B cell (primary cell): ENCODE data around the gene ANTXR1.

ENCODE experiments used
- EZH2 ChIP-seq: IDR thresholded peaks from 2 replicates; pipeline ENCODE4 v1.6.1; 2012; ENCODE audit warnings: borderline replicate concordance, low read depth, mild to moderate bottlenecking, moderate library complexity, low read length; ENCODE audit not compliant: insufficient read depth, poor library complexity, severe bottlenecking
- TF ChIP-seq, protein P1 (sequence below): fragments of 200-600 bp; IDR thresholded peaks from one replicate; pipeline ENCODE4 v1.8.0; 2022; ENCODE audit warnings: antibody characterized with exemption, mild to moderate bottlenecking

GRCh38 chr2:69018678-69019095 is 5.7 kb downstream of the ANTXR1 start:
- TF ChIP-seq, protein P1, sequence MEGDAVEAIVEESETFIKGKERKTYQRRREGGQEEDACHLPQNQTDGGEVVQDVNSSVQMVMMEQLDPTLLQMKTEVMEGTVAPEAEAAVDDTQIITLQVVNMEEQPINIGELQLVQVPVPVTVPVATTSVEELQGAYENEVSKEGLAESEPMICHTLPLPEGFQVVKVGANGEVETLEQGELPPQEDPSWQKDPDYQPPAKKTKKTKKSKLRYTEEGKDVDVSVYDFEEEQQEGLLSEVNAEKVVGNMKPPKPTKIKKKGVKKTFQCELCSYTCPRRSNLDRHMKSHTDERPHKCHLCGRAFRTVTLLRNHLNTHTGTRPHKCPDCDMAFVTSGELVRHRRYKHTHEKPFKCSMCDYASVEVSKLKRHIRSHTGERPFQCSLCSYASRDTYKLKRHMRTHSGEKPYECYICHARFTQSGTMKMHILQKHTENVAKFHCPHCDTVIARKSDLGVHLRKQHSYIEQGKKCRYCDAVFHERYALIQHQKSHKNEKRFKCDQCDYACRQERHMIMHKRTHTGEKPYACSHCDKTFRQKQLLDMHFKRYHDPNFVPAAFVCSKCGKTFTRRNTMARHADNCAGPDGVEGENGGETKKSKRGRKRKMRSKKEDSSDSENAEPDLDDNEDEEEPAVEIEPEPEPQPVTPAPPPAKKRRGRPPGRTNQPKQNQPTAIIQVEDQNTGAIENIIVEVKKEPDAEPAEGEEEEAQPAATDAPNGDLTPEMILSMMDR: no peak
- TF ChIP-seq EZH2: no peak
